ENCODE measurements around the gene DNAI7. TPM values are rescaled to one million over a fixed set of nuclear protein-coding genes. Genes with fewer than 3 reads are reported as not detected.

DNAI7 gene
- total and polyA plus RNA-seq, 2 of the 8 experiments (the other 6 are each of a cell fraction or from before 2014, with no cell fraction given), result 0.12 to 0.28 TPM

DNA sequence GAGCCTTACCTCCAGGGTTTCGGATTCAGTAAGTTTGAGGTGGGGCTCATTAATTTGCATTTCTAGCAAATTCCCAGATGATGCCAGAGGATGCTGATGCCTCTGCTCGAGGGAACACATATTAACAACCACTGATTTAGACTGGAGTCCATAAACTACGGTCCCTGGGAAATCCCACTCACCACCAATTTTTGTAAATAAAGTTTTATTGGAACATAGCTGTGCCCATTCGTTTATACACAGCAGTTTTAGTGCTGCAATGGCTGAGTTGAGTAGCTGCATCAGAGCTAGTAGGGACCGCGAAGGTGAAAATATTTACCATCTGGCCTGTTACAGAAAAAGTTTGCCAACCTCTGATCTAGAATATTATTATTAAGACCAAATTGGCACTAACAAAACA, 73.8 kb downstream of the DNAI7 start (continued):
- no peak for TF ChIP-seq PHF8 (conservative IDR thresholded peaks at IDR 0.05; ENCODE audit: low read depth, low read length)
